Fibroblast of lung (primary cell): ENCODE results near the gene SLC7A14. TPM values are rescaled to one million over a fixed set of nuclear protein-coding genes. Genes with fewer than 3 reads are reported as not detected.

Experiments
- DNase-seq, 2 donors: peaks; one replicate each; pipeline versions ENCODE4 v3.0.0 to v3.0.0-alpha.2; 2010; ENCODE audit warnings: low read depth in 2 of 2
- H2AFZ ChIP-seq: 2 replicates; pipeline ENCODE4 v1.5.1; 2012; ENCODE audit warnings: low read length, control low read depth, inconsistent platforms
- H3K27ac ChIP-seq: 2 replicates; pipeline ENCODE4 v1.5.1; 2011; ENCODE audit warnings: low read length, control low read depth; ENCODE audit not compliant: insufficient read depth
- H3K27me3 ChIP-seq: 2 replicates; pipeline ENCODE4 v1.5.1; 2011; ENCODE audit warnings: mild to moderate bottlenecking, low read length; ENCODE audit not compliant: control insufficient read depth, insufficient read depth
- H3K36me3 ChIP-seq: 2 replicates; pipeline ENCODE4 v1.5.1; 2011; ENCODE audit warnings: low read length; ENCODE audit not compliant: control insufficient read depth, insufficient read depth
- H3K4me1 ChIP-seq: 2 replicates; pipeline ENCODE4 v1.5.1; 2011; ENCODE audit warnings: low read length; ENCODE audit not compliant: control insufficient read depth, insufficient read depth; ENCODE audit errors: extremely low read depth
- H3K4me2 ChIP-seq: 2 replicates; pipeline ENCODE4 v1.5.1; 2011; ENCODE audit warnings: low read length, control low read depth; ENCODE audit not compliant: insufficient read depth; ENCODE audit errors: extremely low read depth
- H3K4me3 ChIP-seq, 4 experiments: fragments of 200-600 bp in 1 of 4; sonication (generic) in 1 of 4; replicated peaks in 1 of 4; 2 replicates each; pipeline ENCODE4 v1.5.1; 2011 to 2016; ENCODE audit warnings: low read length in 4 of 4, low read depth in 3 of 4, mild to moderate bottlenecking in 3 of 4, control low read depth in 2 of 4, inconsistent platforms in 1 of 4, mixed read lengths in 1 of 4; ENCODE audit not compliant: insufficient read depth in 1 of 4; ENCODE audit errors: control extremely low read depth in 1 of 4
- H3K79me2 ChIP-seq: 2 replicates; pipeline ENCODE4 v1.5.1; 2012; ENCODE audit warnings: mild to moderate bottlenecking, low read length, inconsistent platforms; ENCODE audit not compliant: control insufficient read depth, insufficient read depth
- H3K9ac ChIP-seq: 2 replicates; pipeline ENCODE4 v1.5.1; 2011; ENCODE audit warnings: mild to moderate bottlenecking, low read length, control low read depth; ENCODE audit not compliant: insufficient read depth
- H3K9me3 ChIP-seq: 2 replicates; pipeline ENCODE4 v1.5.1; 2012; ENCODE audit warnings: low read depth, low read length; ENCODE audit not compliant: control insufficient read depth, insufficient read depth
- H4K20me1 ChIP-seq: 2 replicates; pipeline ENCODE4 v1.5.1; 2011; ENCODE audit warnings: low read length; ENCODE audit not compliant: control insufficient read depth, insufficient read depth; ENCODE audit errors: extremely low read depth
- CTCF ChIP-seq, 2 donors: IDR thresholded peaks in 1 of 2; conservative IDR thresholded peaks in 1 of 2; 1 replicate in 1 of 2; 2 replicates in 1 of 2; pipeline ENCODE4 v1.5.1; 2011 to 2012; ENCODE audit warnings: low read length in 2 of 2, control low read depth in 1 of 2, inconsistent platforms in 1 of 2, low read depth in 1 of 2, mild to moderate bottlenecking in 1 of 2
- EZH2 ChIP-seq: IDR thresholded peaks from 2 replicates; pipeline ENCODE4 v1.5.1; 2012; ENCODE audit warnings: low read length, control low read depth, mild to moderate bottlenecking; ENCODE audit errors: missing control alignments
- polyA plus RNA-seq, 2 donors: library from polyadenylated mRNA; depleted of rRNA in 1 of 2; stranded (reverse) in 1 of 2; unstranded in 1 of 2; fragments of >200 nt; gene quantifications; 2 replicates each; pipeline ENCODE4 v1.2.1, GENCODE V29; 2011 to 2012; ENCODE audit warnings: missing spikeins in 1 of 2
- total RNA-seq: library from RNA; depleted of rRNA; stranded (reverse); fragments of >200 nt; gene quantifications from 2 replicates; pipeline ENCODE4 v1.2.1, GENCODE V29; 2014

Gene SLC7A14
- total and polyA plus RNA-seq, 2 donors (not counting 1 experiment from before 2014, with no cell fraction given): 1.3 to 3.4 TPM

GRCh38 chr3:170507063-170507462 lies 78.8 kb downstream of the SLC7A14 start:
- Histone ChIP-seq H3K79me2 (no peaks in the 10 kb centered on the region), H3K4me3 (no peak overlapping the region), H3K4me2 (no peak overlapping the region), H4K20me1 (no peaks in the 10 kb centered on the region), H3K9me3 (no peaks in the 10 kb centered on the region), H3K36me3 (no peaks in the 10 kb centered on the region), H3K27ac (no peak overlapping the region), H3K27me3 (no peaks in the 10 kb centered on the region), H3K4me1 (peaks cover 6% of the 10 kb centered on the region), H3K9ac (no peak overlapping the region), H2AFZ (no peak overlapping the region)
- no peak for TF ChIP-seq EZH2
- no peak for TF ChIP-seq CTCF (conservative IDR thresholded peaks at IDR 0.05 in 1 of 2, IDR thresholded peaks at IDR 0.05 in 1 of 2; ENCODE audit: low read depth in 1 of 2, low read length in 2 of 2)
- DNase-seq: no peak

- no peak overlapping the region for H3K9ac ChIP-seq
- TF ChIP-seq CTCF (conservative IDR thresholded peaks at IDR 0.05 in 1 of 2, IDR thresholded peaks at IDR 0.05 in 1 of 2; ENCODE audit: low read depth in 1 of 2, low read length in 2 of 2) (no peak), EZH2 (no peak)
- no peak overlapping the region for H3K4me3 ChIP-seq
- no peaks in the 10 kb centered on the region for H3K27me3 ChIP-seq
- H4K20me1 ChIP-seq: no peaks in the 10 kb centered on the region
- H2AFZ ChIP-seq: peak overlapping the region; percentile 45
- H3K4me2 ChIP-seq: peak overlapping the region; percentile 15
- DNase-seq: peak; percentile 53 to 64
- peaks cover 8% of the 10 kb centered on the region for H3K4me1 ChIP-seq
- H3K79me2 ChIP-seq: no peaks in the 10 kb centered on the region
- H3K27ac ChIP-seq: peak overlapping the region; percentile 52
- H3K36me3 ChIP-seq: no peaks in the 10 kb centered on the region
- H3K9me3 ChIP-seq: no peaks in the 10 kb centered on the region
Observed at GRCh38 chr3:170506556-170506955, 79.3 kb downstream of the SLC7A14 start.

GRCh38 chr3:170502297-170502696 lies 83.6 kb downstream of the SLC7A14 start:
- no peaks in the 10 kb centered on the region for H3K79me2 ChIP-seq
- no peak overlapping the region for H3K27ac ChIP-seq
- TF ChIP-seq CTCF (conservative IDR thresholded peaks at IDR 0.05 in 1 of 2, IDR thresholded peaks at IDR 0.05 in 1 of 2; ENCODE audit: low read depth in 1 of 2, low read length in 2 of 2) (no peak), EZH2 (no peak)
- H3K4me3 ChIP-seq: no peak overlapping the region
- H4K20me1 ChIP-seq: no peaks in the 10 kb centered on the region
- peaks cover 3% of the 10 kb centered on the region for H3K36me3 ChIP-seq
- no peaks in the 10 kb centered on the region for H3K9me3 ChIP-seq
- H3K4me2 ChIP-seq: no peak overlapping the region
- no peaks in the 10 kb centered on the region for H3K27me3 ChIP-seq
- H3K4me1 ChIP-seq: peaks cover 8% of the 10 kb centered on the region
- H2AFZ ChIP-seq: no peak overlapping the region
- peak; percentile 59 for DNase-seq
- H3K9ac ChIP-seq: no peak overlapping the region
